Epithelial cell of prostate (primary cell): Measurements from ENCODE around the gene AMPD1.

Source experiments
- DNase-seq: peaks from one replicate; pipeline ENCODE4 v3.0.0-alpha.2; 2011; ENCODE audit warnings: low read depth, low spot score
- H3K27ac ChIP-seq: fragments of 450-650 bp; 2 replicates; pipeline ENCODE4 v1.5.1; 2017; ENCODE audit warnings: mild to moderate bottlenecking

The AMPD1 gene

DNA sequence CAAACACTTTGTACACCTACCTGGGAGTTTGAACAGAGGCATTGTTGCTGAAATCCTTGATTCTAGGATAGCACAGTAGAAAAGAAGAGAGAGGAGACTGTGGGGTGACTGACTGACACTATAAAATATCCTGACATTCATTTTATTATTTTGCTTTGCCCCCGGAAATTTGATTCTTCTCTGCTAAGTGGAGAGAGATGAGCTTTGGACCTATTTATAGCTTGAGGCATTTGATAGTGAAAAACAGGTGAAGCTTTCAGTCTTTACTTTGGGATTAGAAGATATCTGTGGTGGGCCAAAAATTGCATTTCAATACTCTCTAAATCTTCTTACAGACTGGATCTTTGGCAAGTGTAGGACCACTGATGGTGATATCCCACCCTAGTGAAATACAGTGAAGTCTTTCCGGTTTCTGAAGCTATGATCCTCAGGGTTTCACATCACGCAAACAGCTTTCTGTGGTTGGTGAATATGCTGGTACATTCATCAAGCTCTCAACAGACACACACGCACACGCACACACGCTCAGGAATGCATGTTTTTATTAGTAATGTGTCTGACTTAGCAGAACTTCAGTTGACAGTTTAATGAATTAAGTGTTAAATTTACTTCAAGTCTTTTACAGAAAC, at the start of gene AMPD1:
TSS of gene AMPD1 (minus strand) at position 117 of the 629 bp plus-strand sequence. CDS start at position 42, 75 bp downstream.
- H3K27ac ChIP-seq, result no peak within 1 kb of the TSS
- DNase-seq, result peak; percentile 54

DNA sequence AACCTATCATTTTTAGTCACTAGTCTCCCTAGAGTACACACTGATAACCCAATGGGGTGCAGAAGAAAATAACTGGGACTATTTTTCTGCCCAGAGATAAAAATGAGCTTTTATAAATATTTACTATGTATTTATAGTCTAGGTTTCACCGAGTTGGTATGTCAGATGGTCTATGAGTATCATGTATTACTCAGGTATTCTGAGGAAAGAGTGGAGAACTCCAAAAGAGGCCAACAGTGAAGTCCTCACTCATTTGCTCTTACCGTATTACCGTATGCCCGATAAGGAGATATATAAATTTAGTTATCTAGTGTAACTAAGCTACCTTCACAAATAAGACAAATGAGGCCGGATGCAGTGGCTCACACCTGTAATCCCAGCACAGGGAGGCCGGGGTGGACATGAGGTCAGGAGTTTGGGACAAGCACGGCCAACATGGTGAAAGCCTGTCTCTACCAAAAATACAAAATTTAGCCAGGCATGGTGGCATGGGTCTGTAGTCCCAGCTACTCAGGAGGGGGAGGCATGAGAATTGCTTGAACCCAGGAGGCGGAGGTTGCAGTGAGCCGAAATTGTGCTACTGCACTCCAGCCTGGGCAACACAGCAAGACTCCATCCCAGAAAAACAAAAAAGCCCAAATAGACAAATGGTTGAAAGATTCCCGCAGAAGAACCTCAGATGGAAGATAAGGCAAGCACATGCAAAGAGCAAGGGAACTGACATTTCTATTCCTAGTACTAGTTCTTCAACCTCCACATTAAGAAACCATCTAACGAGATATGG, 46.8 kb upstream of the AMPD1 start:
- no peak for DNase-seq

DNA sequence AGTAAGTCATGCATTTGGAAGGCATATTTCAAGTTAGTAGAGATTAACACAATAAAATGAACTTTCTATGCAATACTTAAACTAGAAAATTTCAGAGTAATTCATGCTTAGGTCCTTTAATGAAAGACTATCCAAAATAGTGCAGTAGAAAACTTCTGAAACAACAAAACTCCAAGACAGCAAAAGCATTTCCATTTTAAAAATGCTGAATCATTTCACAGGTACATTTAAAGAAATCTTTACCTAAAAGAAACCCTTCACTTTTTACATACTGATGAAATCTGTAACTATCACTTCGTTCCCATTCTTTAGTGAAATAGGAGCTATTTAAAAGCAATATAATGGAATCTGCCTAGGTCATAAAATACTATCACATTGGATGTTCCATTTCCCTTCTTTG, 45.0 kb upstream of the AMPD1 start:
- DNase-seq, result no peak
- H3K27ac ChIP-seq, result no peak overlapping the region

More for the DNA sequence above, 46.8 kb upstream of the AMPD1 start:
- no peak overlapping the region for H3K27ac ChIP-seq

DNA sequence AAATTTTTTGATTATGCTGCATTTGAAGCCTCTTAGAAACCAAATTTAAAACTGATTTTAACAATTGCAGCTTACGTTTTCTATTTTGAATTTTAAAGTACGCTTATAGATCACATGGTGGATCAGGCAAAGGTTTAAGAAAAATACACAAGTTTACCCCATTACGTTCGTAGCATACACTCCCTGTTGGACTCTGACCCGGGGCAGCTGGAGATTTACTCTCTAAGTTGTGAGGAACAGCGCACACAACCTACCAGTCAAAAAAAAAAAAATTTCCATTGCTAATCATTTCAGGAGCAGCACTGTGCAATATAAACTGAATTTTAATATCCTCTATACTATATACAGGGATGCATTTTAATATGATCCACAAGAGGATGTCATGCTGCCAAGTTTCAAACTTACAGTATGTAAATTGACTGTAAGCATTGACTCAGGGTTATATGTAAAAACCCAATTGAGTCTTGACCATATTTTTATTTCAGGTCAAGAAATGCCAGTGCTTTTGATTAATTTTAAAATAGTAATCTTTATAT, 42.0 kb upstream of the AMPD1 start:
- no peak for DNase-seq
- no peak overlapping the region for H3K27ac ChIP-seq

DNA sequence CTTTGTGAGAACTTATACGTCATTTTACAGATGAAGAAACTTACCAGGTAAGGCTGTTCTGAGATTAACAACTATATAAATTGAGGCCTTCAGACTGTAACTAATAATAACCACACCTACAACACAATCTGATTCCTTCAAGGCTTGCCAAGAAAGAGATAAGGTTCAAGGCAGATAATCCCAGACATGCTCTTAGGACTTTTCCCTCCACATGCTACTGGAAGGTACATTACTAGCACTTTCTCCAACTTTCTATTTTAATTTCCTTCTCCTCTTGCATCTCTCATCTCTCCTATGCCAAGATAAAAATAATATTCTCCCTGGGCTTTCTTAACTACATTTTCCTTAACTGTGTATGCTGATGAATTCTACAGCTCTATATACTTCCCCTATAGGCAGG, 40.1 kb upstream of the AMPD1 start:
- DNase-seq, result no peak
- no peak overlapping the region for H3K27ac ChIP-seq

DNA sequence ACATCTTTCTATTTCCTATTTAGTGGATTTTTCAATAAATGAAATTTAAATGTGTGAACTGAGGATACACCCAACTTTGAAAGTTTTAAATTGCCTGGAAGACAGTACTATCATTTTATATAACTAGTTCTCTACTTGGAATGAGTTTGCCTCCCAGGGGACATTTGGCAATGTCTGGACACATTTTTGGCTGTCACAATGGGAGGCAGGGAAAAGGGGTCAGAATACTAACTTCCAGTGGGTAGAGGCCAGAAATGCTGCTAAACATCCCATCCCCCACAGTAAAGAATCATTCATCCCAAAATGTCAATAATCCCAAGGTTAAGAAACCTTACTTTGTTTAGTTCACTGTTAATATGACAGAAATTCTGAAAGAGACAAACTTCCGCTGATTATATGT, 34.4 kb upstream of the AMPD1 start:
- no peak overlapping the region for H3K27ac ChIP-seq
- DNase-seq, result no peak

DNA sequence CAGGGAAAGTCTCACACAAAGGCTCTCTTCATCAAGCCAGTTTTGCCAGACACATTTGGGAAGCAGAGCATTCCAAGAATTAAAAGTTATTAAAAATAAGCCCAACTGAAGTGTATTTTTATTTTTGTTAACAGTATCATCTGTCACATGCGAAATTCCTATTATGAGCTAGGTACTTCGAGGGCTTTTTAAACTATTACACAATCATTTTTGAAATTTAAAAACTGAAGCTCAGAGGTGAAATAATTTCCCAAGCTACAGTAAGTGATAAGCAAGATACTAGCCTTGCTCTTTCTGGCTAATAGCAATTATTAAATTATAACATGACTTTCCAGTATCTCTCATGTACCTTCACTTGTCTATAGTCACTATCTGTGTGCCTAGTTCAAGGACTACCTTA, 33.2 kb upstream of the AMPD1 start:
- no peak overlapping the region for H3K27ac ChIP-seq
- no peak for DNase-seq

DNA sequence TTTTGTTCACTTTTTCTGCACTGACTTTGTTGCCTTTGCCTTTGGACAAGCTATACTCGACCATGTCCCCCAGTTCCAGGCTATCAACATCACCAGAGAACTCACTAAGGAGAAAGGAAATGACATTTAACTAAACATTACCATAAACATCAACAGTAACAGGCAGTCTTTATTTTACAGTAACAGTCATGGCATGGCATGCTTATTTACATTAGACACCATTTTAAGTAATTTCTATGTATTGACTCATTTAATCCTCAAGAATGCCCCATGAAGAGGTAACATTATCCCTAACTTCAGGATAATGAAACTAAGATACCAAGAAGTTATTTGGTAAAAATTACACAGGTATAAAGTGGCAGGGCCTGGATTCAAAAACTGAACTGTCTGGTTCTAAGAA, 29.9 kb upstream of the AMPD1 start:
- no peak overlapping the region for H3K27ac ChIP-seq
- DNase-seq, result no peak

DNA sequence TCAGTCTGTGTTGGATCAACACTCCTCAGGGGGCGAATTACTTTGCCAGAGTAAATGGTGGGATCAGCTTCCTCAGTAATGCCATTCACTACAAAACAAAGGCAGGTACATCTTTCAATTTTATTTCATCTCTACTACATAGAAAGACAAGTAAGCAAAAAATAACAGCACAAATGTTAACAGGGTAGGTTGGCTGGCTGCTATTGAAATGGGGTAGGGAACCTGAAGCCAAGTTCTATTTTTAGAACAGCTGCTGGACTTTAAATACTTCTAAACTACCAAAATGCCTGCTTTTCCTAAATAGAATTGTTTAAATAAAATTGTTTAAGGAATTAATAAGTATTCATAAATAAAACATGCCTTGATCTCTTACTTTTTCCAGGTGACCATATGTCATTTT, 28.6 kb upstream of the AMPD1 start:
- no peak overlapping the region for H3K27ac ChIP-seq
- no peak for DNase-seq

DNA sequence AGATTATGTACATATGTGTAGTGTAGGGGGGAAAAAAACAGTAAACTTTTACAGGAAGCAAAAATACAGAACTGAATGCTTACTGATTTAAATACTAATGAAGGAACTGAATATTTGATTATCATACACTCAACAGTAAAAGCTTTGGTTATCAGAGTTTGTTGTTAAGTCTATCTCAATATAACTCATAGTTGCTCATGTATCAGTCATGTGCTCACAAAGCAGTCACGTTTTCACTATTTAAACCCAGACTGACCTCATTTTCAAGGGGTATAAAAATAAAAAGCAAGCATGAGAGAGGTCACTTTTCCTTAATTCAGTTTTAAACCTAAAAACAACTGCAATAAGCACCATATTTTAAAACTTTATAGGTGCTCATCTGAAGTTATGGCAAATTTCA, 28.1 kb upstream of the AMPD1 start:
- H3K27ac ChIP-seq, result no peak overlapping the region
- no peak for DNase-seq

DNA sequence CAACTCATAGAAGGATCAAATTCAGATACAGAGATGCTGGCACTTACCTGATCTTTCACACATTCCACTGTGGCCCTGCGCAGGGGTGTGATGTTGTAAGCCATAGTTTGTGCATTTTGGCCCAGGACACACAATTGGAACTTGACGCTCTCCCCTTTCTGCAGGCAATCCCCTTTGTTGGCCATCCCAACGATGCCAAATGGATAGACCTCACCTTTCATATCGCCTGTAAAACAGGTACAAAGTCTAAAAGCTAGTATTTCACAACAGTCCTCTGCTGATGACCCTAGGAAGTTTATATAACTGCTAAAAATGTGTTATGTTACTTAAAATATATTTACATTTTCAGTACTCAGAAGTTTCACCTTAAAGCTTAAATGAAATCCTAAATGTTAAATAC, 25.1 kb upstream of the AMPD1 start:
- DNase-seq, result no peak
- peak overlapping the region; percentile 85 for H3K27ac ChIP-seq

DNA sequence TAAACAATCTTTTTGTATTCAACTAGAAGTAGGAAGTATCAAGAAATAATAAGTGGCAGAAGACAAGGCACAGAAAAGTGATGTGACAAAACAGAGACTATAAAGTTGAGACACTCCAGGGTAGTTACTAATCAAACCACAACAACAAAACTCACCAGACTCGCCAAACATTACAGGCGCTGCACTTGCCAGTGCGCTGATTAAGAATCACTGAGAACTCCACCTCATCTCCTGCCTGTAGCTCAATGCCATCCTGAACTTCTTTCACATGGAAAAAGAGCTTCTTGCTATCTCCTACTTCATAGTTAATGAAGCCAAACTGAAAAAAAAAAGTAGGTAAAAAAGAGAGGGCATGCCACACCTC, 24.1 kb upstream of the AMPD1 start:
- H3K27ac ChIP-seq, result peak overlapping the region; percentile 85
- no peak for DNase-seq

DNA sequence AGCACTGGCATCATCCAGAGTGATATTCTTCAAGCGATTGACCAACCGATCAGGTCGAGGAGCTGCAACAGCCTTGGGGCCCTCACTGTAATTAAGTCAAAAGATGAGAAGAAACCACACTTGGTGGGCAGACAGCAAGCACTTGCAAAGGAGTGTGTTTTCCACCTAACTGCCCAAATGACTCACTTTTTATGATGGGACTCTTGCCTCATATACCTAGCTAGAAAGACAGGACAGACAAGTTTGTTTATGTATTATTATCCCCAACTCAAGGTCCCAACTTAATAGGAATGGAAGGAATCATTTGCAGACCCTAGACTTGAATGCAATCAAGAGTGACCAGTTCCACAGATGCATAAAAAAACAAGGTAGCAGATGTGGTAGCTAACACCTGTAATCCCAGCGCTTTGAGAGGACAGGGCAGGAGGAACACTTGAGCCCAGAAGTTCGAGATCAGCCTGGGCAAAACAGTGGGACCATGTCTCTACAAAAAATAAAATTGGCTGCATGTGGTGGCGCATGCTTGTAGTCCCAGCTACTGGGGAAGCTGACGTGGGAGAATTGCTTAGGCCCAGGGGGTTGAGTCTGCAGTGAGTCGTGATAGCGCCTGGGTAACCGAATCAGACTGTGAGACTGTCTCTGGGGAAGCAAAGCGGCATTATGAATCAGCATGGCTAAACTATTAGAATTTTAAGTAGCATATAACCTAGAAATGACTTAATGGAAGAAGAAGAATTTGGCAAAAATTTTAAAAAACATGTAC, 23.5 kb upstream of the AMPD1 start:
- H3K27ac ChIP-seq, result peak overlapping the region; percentile 85
- peak; percentile 53 for DNase-seq

DNA sequence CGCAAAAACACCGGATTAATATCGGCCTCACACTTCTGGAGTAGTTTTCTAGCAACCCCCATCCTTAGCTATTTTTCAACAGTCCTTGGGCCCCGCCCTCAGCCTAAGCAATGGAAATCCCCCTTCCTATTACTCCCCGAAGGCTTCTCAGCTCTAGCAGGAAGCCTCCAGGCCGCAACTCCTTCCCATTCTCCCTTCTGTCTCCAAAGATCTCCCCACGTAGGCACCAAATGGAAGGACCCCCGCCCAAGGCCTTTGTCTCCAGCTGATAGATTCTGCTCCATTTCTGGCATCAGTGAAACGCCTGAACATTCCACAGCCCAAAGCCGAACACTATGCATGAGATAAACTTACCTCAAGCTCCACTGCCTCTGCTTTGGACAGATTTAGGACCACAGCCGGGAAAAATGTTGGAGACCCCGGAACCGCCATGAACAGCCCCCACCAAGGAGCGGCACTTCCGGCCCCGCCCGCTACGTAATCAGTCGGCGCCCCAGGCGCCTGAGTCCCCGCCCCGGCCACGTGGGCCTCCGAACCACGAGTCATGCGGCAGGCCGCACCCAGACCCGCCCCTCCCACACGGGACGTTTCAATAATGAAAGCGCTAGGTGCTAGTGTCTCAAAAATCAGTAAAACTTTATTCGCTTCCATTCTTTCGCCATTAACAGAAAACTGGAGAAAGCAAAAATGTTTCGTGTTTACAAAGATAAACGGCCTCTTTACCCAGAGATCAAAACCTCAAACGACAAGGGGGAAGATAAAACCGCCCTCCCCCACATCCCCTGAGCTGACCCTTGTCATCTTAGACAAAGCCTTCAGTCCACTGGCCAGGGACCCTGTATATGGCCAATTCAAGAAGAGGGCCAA, 21.2 kb upstream of the AMPD1 start, which contains the start of gene NRAS:
TSS of gene NRAS (minus strand) at position 468 of the 867 bp plus-strand sequence. CDS start 611 bp downstream, outside the sequence.
- peak within 1 kb of the TSS; percentile 85 for H3K27ac ChIP-seq

DNA sequence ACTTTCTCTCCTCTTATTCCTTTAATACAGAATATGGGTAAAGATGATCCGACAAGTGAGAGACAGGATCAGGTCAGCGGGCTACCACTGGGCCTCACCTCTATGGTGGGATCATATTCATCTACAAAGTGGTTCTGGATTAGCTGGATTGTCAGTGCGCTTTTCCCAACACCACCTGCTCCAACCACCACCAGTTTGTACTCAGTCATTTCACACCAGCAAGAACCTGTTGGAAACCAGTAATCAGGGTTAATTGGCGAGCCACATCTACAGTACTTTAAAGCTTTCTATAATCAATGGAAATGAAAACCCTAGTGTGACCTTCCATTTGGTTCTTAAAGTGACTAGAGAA, 20.6 kb upstream of the AMPD1 start:
- H3K27ac ChIP-seq, result peak overlapping the region; percentile 85
- DNase-seq, result no peak

More for the DNA sequence above, 21.2 kb upstream of the AMPD1 start, which contains the start of gene NRAS:
- DNase-seq, result no peak

DNA sequence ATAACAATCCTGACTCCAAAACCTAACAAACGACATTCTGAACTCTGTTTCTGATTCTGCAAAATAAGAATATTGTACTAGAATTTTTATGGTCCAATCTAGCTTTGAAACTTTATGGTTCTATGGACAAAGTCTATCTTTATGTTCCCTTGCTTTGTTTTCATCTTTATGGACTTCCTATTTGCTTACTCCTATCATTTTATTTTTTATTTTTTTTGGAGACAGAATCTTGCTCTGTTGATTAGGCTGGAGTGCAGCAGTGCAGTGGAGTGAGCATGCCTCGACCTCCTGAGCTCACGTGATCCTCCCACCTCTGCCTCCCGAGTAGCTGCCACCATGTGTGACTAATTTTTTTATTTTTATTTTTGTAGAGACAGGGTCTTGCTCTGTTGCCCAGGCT, 17.6 kb upstream of the AMPD1 start:
- no peak overlapping the region for H3K27ac ChIP-seq
- no peak for DNase-seq

DNA sequence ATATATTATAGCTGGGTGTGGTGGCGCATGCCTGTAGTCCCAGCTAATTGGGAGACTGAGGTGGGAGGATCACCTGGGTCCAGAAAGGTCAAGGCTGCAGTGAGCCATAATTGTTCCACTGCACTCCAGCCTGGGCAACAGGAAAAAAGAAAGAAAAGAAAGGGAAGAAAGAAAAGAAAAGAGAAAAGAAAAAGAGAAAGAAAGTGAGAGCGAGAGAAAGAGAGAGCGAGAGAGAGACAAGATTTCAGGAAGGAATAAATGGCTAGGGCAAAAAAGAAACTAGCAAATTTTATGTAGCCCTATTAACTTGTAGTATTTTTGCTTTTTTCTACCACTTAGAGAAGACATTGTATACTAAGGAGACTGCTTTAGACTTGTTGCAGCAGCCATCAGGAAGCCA, 15.0 kb upstream of the AMPD1 start:
- no peak for DNase-seq
- H3K27ac ChIP-seq, result no peak overlapping the region

DNA sequence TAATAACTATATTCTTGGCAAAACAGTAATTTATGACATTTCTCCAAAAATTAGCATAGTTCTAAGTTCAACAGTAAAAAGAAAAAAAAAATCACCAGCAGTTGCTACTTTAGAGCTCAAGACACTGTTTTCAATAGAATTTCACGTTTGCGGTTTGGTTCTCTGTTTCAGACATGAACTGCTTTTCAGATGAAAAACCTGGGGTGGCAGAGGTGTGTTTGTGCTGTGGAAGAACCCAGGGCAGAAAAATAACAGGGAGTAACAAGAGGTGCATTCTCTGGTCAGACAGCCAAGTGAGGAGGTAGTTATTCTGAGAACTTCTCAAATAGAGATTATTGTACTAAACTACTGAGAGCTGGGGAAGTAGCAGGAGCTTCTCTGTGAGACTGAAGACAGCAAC, 12.3 kb upstream of the AMPD1 start:
- DNase-seq, result no peak
- no peak overlapping the region for H3K27ac ChIP-seq

DNA sequence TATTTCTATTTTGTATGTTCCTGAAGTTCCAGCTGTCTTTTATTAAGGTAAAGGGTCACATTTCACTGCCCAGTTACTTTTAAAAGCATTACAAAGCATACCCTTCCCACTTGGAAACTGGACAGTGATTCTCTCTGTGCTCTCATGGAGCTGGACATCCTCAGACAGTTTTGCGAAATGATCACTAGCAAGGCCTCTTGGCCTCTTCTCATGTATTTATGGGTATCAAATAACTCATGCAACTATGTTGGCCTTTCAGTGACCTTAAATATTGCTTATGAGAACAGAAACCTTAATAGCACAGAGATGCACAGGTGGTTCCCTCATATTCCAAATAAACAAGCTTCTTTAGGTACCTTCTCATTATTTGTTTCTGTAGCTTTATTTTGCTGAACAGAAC, 7.9 kb upstream of the AMPD1 start:
- DNase-seq, result no peak

DNA sequence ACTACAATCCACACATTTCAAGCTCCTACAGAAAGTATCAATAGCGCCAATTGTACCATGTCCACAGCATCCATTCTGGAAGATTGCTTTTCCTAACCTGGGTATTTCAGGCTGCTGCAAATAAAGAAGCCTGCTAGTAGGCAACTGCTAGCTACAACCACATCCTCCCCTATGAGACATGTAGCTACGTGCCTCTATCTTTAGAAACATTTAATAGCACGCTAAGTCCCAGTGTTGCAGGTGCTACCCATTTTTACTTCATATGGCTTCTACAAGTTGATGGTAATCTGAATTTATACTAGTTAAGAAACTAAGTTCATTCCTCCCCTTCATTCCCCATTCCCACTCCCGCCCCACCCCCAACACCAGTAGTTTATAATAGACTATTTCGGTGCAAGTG, 7.4 kb upstream of the AMPD1 start:
- DNase-seq, result no peak
- H3K27ac ChIP-seq, result no peak overlapping the region

More for the DNA sequence above, 7.9 kb upstream of the AMPD1 start:
- H3K27ac ChIP-seq, result no peak overlapping the region
